Hematopoietic multipotent progenitor cell treated with erythropoietin and hydrocortisone succinate and interleukin-3 and kit ligand, for 15 days (in vitro differentiated cells): Measurements from ENCODE around the gene MICU1.
"Not testable (repeated sequence)": the region's sequence is repeated elsewhere in the genome, so short reads cannot be mapped to it uniquely, and the experiment has no call there.

Experiments used
- DNase-seq: peaks from one replicate; pipeline ENCODE4 v3.0.0-alpha.2; 2015; ENCODE audit warnings: low spot score

MICU1 gene

DNA sequence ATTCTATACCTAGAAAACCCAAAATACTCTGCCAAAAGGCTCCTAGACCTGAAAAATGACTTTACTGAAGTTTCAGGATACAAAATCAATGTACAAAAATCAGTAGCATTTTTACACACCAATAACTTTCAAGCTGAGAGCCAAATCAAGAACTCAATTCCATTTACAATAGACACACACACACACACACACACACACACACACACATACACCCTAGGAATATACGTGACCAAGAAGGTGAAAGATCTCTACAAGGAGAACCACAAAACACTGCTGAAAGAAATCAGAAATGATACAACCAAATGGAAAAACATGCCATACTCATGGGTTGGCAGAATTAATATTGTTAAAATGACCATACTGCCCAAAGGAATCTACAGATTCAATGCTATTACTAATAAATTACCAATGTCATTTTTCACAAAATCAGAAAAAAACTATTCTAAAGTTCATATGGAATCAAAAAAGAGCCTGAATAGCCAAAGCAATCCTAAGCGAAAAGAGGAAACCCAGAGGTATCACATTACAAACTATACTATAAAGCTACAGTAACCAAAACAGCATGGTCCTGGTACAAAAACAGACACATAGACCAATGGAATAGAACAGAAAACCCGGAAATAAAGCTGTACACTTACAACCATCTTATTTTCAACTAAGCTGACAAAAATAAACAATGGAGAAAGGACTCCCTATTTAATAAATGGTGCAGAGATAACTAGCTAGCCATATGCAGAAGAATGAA lies 122.0 kb downstream of the MICU1 start:
- DNase-seq, result no peak

GRCh38 chr10:72503241-72503640 lies 122.6 kb downstream of the MICU1 start:
- no peak for DNase-seq

DNA sequence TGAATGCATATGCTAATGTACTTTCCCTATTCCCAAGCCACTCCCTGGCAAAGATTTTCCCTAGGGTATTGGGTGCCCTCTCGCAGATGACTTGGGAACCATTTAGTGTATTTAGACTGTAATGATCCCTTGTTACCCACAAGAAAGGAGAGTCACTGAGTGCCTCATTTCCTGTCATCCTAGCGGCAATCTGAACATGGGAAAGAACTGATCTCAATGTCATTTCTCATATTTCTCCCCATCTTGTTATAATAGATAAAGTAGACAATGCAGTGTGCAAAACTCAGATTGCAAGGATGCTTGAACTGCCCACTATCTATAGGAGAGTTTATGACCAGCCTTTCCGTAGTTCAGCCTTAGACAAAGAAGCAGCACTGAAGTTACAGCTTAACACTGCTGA lies 123.3 kb downstream of the MICU1 start:
- DNase-seq, result no peak

- DNase-seq, result no peak
Measured at GRCh38 chr10:72499701-72500100, 126.2 kb downstream of the MICU1 start.

- DNase-seq, result no peak
Measured at GRCh38 chr10:72490951-72491350, 134.9 kb downstream of the MICU1 start.

GRCh38 chr10:72487521-72487920 lies 138.4 kb downstream of the MICU1 start:
- DNase-seq, result no peak

DNA sequence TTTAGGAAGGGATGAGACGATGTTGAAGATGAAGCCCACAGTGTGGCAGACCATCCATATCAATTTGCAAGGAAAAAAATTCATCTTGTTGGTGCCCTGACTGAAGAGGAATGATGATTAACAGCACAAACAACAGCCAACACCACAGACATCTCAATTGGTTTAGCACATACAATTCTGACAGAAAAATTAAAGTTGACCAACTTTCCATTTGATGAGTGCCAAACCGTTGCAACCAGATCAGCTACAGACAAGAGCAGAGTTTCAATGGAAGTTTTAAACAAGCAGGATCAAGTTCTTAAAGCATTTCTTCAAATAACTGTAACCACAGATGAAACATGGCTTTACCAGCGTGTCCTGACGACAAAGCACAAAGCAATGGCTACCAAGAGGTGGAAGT lies 138.8 kb downstream of the MICU1 start:
- no peak for DNase-seq

GRCh38 chr10:72485701-72486100 lies 140.2 kb downstream of the MICU1 start:
- DNase-seq, result no peak

DNA sequence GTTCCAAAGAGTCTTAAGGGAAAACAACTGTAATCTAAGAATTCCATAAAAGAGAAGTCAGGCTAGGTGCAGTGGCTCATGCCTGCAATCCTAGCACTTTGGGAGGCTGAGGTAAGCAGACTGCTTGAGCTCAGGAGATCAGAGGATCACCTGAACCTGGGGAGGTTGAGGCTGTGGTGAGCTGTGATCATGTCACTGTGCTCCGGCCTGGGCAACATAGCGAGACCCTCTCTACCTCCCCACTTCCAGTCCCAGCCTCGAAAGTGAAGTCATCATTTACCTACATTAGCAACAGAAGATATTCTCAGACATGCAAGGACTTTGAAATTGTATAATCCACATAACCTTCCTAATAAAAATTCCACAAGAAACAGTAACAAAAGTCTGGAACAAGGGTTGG lies 141.4 kb downstream of the MICU1 start:
- DNase-seq, result no peak

DNA sequence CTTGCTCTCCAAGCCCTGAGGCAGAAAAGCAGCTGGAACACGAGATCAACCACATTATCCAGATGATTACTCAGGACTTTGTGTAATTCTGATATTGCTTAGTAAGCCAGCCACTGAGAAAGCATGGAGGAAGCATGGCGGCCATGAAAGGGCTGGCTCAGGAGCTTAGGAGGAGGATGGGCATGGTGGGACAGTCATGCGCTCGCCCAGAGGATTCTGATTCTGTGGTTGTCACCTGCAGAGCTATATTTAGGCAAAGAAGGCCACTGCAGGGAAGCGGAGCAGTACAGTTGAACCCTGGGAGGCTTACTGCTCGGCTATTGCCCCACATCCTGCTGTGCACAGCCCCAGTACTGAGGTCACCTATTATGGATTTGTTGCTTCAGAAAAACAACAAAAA lies 142.4 kb downstream of the MICU1 start:
- DNase-seq, result no peak

GRCh38 chr10:72480861-72481260 lies 145.0 kb downstream of the MICU1 start:
- no peak for DNase-seq

- no peak for DNase-seq
Measured at GRCh38 chr10:72477463-72477862, 148.4 kb downstream of the MICU1 start.

DNA sequence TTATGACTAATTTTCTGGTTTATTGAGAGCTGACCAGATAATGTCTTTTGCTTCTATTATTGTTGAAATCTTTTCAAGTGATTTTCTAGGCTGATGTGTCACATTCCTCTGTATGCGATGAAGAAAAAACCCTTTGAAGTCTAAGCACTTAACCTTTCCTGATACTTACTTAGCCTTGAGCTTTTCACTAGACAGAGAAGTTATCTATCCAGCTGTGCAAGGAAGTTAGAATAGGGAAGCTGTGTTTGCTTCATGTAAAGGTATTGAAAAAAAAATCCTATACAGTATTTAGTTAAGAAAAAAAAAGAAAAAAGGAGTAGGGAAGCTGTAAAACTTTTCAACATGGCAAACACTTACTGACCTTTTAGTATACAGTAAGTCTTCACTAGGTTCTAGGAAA lies 153.6 kb downstream of the MICU1 start:
- no peak for DNase-seq

- DNase-seq, result no peak
Measured at GRCh38 chr10:72470666-72471065, 155.2 kb downstream of the MICU1 start.

GRCh38 chr10:72467064-72467463 lies 158.8 kb downstream of the MICU1 start:
- DNase-seq, result not testable (repeated sequence)

DNA sequence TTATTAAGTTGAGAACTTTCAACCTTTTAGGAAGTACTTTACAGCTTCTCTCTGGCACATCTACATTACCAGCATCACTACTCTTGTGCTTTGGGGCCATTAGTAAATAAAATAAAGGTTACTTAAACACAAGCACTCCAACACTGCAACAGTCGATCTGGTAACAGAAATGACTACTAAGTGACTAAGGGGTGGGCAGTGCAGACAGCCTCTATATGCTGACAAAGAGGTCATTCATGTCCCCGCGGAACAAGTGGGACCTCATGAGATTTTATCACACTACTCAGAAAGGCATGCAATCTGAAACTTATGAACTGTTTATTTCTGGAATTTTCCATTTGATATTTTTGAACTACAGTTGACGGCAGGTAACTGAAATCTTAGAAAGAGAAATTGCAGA lies 159.9 kb downstream of the MICU1 start:
- DNase-seq, result no peak

GRCh38 chr10:72464438-72464837 lies 161.4 kb downstream of the MICU1 start:
- DNase-seq, result no peak

DNA sequence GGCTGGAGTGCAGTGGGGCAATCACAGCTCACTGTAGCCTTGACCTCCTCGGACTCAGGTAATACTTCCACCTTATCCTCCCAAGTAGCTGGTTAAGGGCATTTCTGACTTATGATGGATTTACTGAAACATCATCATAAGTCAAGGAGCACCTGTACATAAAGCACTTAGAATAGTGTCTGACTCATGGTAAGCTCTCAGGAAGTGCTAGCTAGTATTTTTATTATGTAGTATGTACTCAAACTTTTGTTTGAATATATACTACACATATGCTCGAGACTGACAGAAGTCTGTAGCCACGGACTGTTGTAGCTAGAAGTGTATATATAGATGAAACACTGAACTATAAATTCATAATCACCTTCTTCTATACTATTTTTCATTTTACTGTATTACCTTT lies 163.6 kb downstream of the MICU1 start:
- no peak for DNase-seq

DNA sequence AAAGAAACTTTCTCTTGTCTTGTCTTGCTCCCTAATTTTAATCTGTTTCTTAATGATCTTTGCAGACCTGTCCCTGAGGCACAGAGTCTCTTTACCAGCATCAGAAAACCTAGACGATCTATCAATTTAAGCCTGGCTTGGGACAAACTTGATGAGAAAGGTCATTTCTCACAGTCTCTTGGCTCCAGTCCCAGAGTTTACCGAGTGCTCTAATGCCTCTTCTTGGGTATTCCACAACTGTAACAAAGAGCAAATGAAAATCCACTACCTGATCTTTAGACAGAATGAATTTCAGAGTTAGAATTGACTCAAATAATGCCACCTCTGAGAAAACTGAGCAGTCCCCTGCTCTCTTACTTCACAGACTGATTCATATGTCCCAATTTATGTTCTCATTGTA lies 164.8 kb downstream of the MICU1 start:
- DNase-seq, result no peak

- no peak for DNase-seq
Measured at GRCh38 chr10:72460284-72460876, 165.5 kb downstream of the MICU1 start.

- no peak for DNase-seq
Measured at GRCh38 chr10:72459301-72459700, 166.6 kb downstream of the MICU1 start.

- DNase-seq, result no peak
Measured at GRCh38 chr10:72455889-72456595, 169.8 kb downstream of the MICU1 start.

- no peak for DNase-seq
Measured at GRCh38 chr10:72449941-72450441, 175.9 kb downstream of the MICU1 start.
